Upper lobe of left lung (tissue), 6 donors: ENCODE results near the gene UTS2B. TPM values are rescaled to one million over a fixed set of nuclear protein-coding genes. Genes with fewer than 3 reads are reported as not detected.

Experiments used
- ATAC-seq, 2 donors: fragments of 200-7000 bp; cut with Tn5 transposase; one replicate each; pipeline ENCODE4 v1.9.1; 2022; ENCODE audit warnings: mild to moderate bottlenecking in 2 of 2, moderate library complexity in 2 of 2; ENCODE audit not compliant: low FRiP score in 2 of 2
- DNase-seq, 2 donors: peaks; one replicate each; pipeline ENCODE4 v3.0.0-alpha.2; 2019 to 2020
- H3K27ac ChIP-seq, 4 donors: fragments of 200-600 bp; sonication (generic); one replicate each; pipeline ENCODE4 v1.5.1; 2016 to 2019
- H3K27me3 ChIP-seq, 4 donors: fragments of 200-600 bp; sonication (generic); one replicate each; pipeline ENCODE4 v1.5.1; 2017 to 2019
- H3K36me3 ChIP-seq, 4 donors: fragments of 200-600 bp; sonication (generic); one replicate each; pipeline ENCODE4 v1.5.1; 2016 to 2019
- H3K4me1 ChIP-seq, 4 donors: fragments of 200-600 bp; sonication (generic); one replicate each; pipeline ENCODE4 v1.5.1; 2018 to 2019
- H3K4me3 ChIP-seq, 4 donors: fragments of 200-600 bp; sonication (generic); one replicate each; pipeline ENCODE4 v1.5.1; 2017 to 2019; ENCODE audit warnings: mild to moderate bottlenecking in 2 of 4, moderate library complexity in 1 of 4
- H3K9me3 ChIP-seq, 4 donors: fragments of 200-600 bp; sonication (generic); one replicate each; pipeline ENCODE4 v1.5.1; 2018 to 2019
- CTCF ChIP-seq, 6 experiments: fragments of 450-650 bp in 4 of 6; fragments of 200-600 bp in 2 of 6; sonication (generic) in 2 of 6; IDR thresholded peaks; one replicate each; pipeline ENCODE4 v1.5.1; 2016 to 2019; ENCODE audit warnings: antibody characterized with exemption in 6 of 6
- EP300 ChIP-seq, 4 donors: sonication (generic); formaldehyde crosslinking; IDR thresholded peaks; one replicate each; pipeline ENCODE4 v1.5.1; 2017; ENCODE audit warnings: antibody characterized with exemption in 4 of 4, control low read depth in 2 of 4
- POLR2A ChIP-seq, 4 donors: fragments of 450-650 bp; IDR thresholded peaks; one replicate each; pipeline ENCODE4 v1.5.1; 2016 to 2017; ENCODE audit warnings: antibody characterized with exemption in 4 of 4, mild to moderate bottlenecking in 2 of 4
- POLR2AphosphoS5 ChIP-seq, 2 donors: sonication (generic); formaldehyde crosslinking; IDR thresholded peaks; one replicate each; pipeline ENCODE4 v1.5.1; 2017; ENCODE audit warnings: antibody characterized with exemption in 2 of 2
- whole genome bisulfite sequencing, 2 donors: methylation state at CpG; one replicate each; pipeline ENCODE4 v1.1.5; 2017 to 2018; 5-methylcytosine and 5-hydroxymethylcytosine counted together
- total RNA-seq, 6 donors: library from RNA; depleted of rRNA in 4 of 6; stranded (reverse); fragments of >200 nt in 4 of 6; gene quantifications; one replicate each; pipeline versions ENCODE4 v1.1.0 to v1.2.1, GENCODE V29; 2016 to 2021
- donor health status: DM: no; HTN: no; CAD: no; lungs with moderate emphysema.
- donor health status: DM: no; HTN: yes; CAD: no; lungs with severe emphysema.

Gene UTS2B
- total RNA-seq, 6 donors from 2014 or later = 0.37 to 0.98 (median 0.74) TPM; not detected in 3

GRCh38 chr3:191296041-191296541, 34.2 kb downstream of the UTS2B start:
- H3K27me3 ChIP-seq = no peaks in the 10 kb centered on the region
- ATAC-seq = no peak
- no peaks in the 10 kb centered on the region for H3K4me1 ChIP-seq
- no peaks in the 10 kb centered on the region for H3K36me3 ChIP-seq
- H3K27ac ChIP-seq = no peak overlapping the region
- no peak for DNase-seq
- no peak overlapping the region for H3K4me3 ChIP-seq
- TF ChIP-seq EP300 (IDR thresholded peaks at IDR 0.05) (no peak), CTCF (IDR thresholded peaks at IDR 0.05) (no peak)
- no peaks in the 10 kb centered on the region for H3K9me3 ChIP-seq
- WGBS, 2 donors = 52 to 64% methylated on average over 4 of the region's 4 CpGs

- Histone ChIP-seq H3K4me1 (no peaks in the 10 kb centered on the region), H3K27me3 (no peaks in the 10 kb centered on the region), H3K27ac (no peak overlapping the region), H3K36me3 (no peaks in the 10 kb centered on the region), H3K9me3 (no peaks in the 10 kb centered on the region), H3K4me3 (no peak overlapping the region)
- DNase-seq = no peak
- TF ChIP-seq EP300 (IDR thresholded peaks at IDR 0.05) (no peak), POLR2AphosphoS5 (IDR thresholded peaks at IDR 0.05) (no peak), CTCF (IDR thresholded peaks at IDR 0.05) (no peak), POLR2A (IDR thresholded peaks at IDR 0.05) (no peak)
- 96 to 98% methylated on average over 1 of the region's 1 CpG for WGBS, 2 donors
- ATAC-seq = no peak
These were observed 36.0 kb downstream of the UTS2B start for GRCh38 chr3:191294291-191294690.

GRCh38 chr3:191292243-191293015, 37.9 kb downstream of the UTS2B start:
- H3K9me3 ChIP-seq = no peaks in the 10 kb centered on the region
- DNase-seq (no peak), ATAC-seq (no peak)
- H3K4me3 ChIP-seq = no peak overlapping the region
- TF ChIP-seq CTCF (IDR thresholded peaks at IDR 0.05) (no peak), POLR2A (IDR thresholded peaks at IDR 0.05) (no peak), EP300 (IDR thresholded peaks at IDR 0.05) (no peak), POLR2AphosphoS5 (IDR thresholded peaks at IDR 0.05) (no peak)
- H3K36me3 ChIP-seq = no peaks in the 10 kb centered on the region
- no peak overlapping the region for H3K27ac ChIP-seq
- no peaks in the 10 kb centered on the region for H3K4me1 ChIP-seq
- no peaks in the 10 kb centered on the region for H3K27me3 ChIP-seq
- WGBS, 2 donors = 77 to 84% methylated on average over 5 of the region's 5 CpGs

GRCh38 chr3:191290311-191291025, 39.9 kb downstream of the UTS2B start:
- no peak for ATAC-seq
- H3K4me1 ChIP-seq = no peaks in the 10 kb centered on the region
- H3K4me3 ChIP-seq = no peak overlapping the region
- WGBS, 2 donors = 63 to 74% methylated on average over 4 of the region's 4 CpGs
- H3K9me3 ChIP-seq = no peaks in the 10 kb centered on the region
- H3K27me3 ChIP-seq = no peaks in the 10 kb centered on the region
- no peaks in the 10 kb centered on the region for H3K36me3 ChIP-seq
- DNase-seq = no peak
- no peak overlapping the region for H3K27ac ChIP-seq
- TF ChIP-seq EP300 (IDR thresholded peaks at IDR 0.05) (no peak), POLR2A (IDR thresholded peaks at IDR 0.05) (no peak), POLR2AphosphoS5 (IDR thresholded peaks at IDR 0.05) (no peak), CTCF (IDR thresholded peaks at IDR 0.05) (no peak)
